ENCODE data around the gene NAGA. TPM values are rescaled to one million over a fixed set of nuclear protein-coding genes. Genes with fewer than 3 reads are reported as not detected.

NAGA gene
- total and polyA plus RNA-seq, 2 donors (not counting 3 experiments of a cell fraction or from before 2014, with no cell fraction given) = 29.0 to 63.4 TPM

DNA sequence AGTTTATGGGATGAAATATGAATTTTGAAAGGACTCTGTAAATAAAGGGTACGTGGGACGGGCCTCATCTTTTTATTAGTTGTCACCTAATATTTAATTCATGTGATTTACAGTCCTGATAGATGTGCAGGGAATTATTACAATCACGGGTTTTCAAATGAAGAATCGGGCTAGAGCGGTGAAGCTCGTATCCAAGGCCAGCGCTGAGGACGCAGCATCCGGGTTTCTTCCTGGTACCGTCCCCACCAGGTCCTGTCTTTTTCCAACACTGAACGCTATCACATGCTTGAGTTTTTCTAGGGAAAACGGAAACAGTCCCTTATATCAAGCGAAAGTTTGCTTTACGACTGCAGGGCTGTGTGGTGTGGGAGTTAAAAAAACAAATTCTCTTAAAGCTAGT is 9.7 kb upstream of the NAGA start:
- H3K9me1 ChIP-seq (replicated peaks; ENCODE audit: control insufficient read depth, extremely low read depth, insufficient read depth, low read length) = no peaks in the 10 kb centered on the region
- H3K4me1 ChIP-seq (ENCODE audit: control insufficient read depth, extremely low read depth, insufficient read depth, low read length) = peaks cover 12% of the 10 kb centered on the region
- peak overlapping the region; percentile 91 for H3K9ac ChIP-seq (replicated peaks; ENCODE audit: extremely low read depth, insufficient read depth, low read length)
- H3K36me3 ChIP-seq (ENCODE audit: control insufficient read depth in 2 of 2, extremely low read depth in 1 of 2, insufficient read depth in 2 of 2, low read length in 2 of 2) = peaks cover 12 to 25% of the 10 kb centered on the region in 2 experiments
- peak overlapping the region; percentile 49 for H2AFZ ChIP-seq (ENCODE audit: low read depth, low read length)
- POLR2A ChIA-PET = interaction anchor here (0.5 to 1.5 kb wide), 2 partner anchors 8 to 10 kb away, joined by 3 to 5 read pairs; partner anchors contain the start of gene NDUFA6
- peak overlapping the region; percentile 59 to 96 (median 79) for H3K4me3 ChIP-seq (replicated peaks in 1 of 3; ENCODE audit: insufficient read depth in 1 of 3, low read depth in 1 of 3, low read length in 3 of 3)
- TSS peak; percentile 8 for BruUV-seq (replicated peaks)
- dilution Hi-C loops (cut with MboI; ENCODE audit: extremely low pct_ligation_motif_present, low sequenced_read_pairs) = no loop called here
- H3K27me3 ChIP-seq (ENCODE audit: control insufficient read depth in 2 of 2, insufficient read depth in 2 of 2, low read length in 2 of 2) = no peaks in the 10 kb centered on the region
- CTCF ChIA-PET = interaction anchor here (0.9 to 3.0 kb wide), 4 partner anchors 11 to 383 kb away, joined by 3 to 26 read pairs (median 4); partner anchors contain the start of gene NDUFA6
- intact Hi-C loops (cut with micrococcal nuclease) = loop anchor here (1.0 kb wide), 1 partner anchor 10 kb away; the partner anchor contains the start of gene NDUFA6
- peak overlapping the region; percentile 84 for H3K27ac ChIP-seq (ENCODE audit: insufficient read depth, low read depth, low read length)
- H3K4me2 ChIP-seq (ENCODE audit: insufficient read depth, low read length) = peak overlapping the region; percentile 90
- H4K20me1 ChIP-seq (replicated peaks; ENCODE audit: control insufficient read depth, extremely low read depth, insufficient read depth, low read length) = no peaks in the 10 kb centered on the region
- no peaks in the 10 kb centered on the region for H3K9me3 ChIP-seq (replicated peaks; ENCODE audit: control insufficient read depth, insufficient read depth, low read length)
- DNase-seq (ENCODE audit: low read depth, low spot score) = peak; percentile 68
- H3K79me2 ChIP-seq (ENCODE audit: control insufficient read depth, insufficient read depth, low read length) = peaks cover 11% of the 10 kb centered on the region
- TF ChIP-seq POLR2AphosphoS5 (IDR thresholded peaks at IDR 0.05; ENCODE audit: insufficient read depth, low read depth, low read length) = no peak
- TF ChIP-seq, protein P1, sequence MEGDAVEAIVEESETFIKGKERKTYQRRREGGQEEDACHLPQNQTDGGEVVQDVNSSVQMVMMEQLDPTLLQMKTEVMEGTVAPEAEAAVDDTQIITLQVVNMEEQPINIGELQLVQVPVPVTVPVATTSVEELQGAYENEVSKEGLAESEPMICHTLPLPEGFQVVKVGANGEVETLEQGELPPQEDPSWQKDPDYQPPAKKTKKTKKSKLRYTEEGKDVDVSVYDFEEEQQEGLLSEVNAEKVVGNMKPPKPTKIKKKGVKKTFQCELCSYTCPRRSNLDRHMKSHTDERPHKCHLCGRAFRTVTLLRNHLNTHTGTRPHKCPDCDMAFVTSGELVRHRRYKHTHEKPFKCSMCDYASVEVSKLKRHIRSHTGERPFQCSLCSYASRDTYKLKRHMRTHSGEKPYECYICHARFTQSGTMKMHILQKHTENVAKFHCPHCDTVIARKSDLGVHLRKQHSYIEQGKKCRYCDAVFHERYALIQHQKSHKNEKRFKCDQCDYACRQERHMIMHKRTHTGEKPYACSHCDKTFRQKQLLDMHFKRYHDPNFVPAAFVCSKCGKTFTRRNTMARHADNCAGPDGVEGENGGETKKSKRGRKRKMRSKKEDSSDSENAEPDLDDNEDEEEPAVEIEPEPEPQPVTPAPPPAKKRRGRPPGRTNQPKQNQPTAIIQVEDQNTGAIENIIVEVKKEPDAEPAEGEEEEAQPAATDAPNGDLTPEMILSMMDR (IDR thresholded peaks at IDR 0.05; ENCODE audit: extremely low read depth in 1 of 2, insufficient read depth in 1 of 2, low read depth in 1 of 2, low read length in 2 of 2) = no peak
- FAIRE-seq = no peak

Data from endothelial cell of umbilical vein (primary cell).